HepG2 (cell line): Measurements from ENCODE around the gene SLC4A5. TPM values are rescaled to one million over a fixed set of nuclear protein-coding genes. Genes with fewer than 3 reads are reported as not detected.

Experiments used
- DRAP1 ChIP-seq: IDR thresholded peaks from 2 replicates; pipeline ENCODE4 v1.6.1; 2016; ENCODE audit warnings: missing genetic modification reagents, missing compliant biosample characterization
- FOXK1 ChIP-seq: sonication (generic); formaldehyde crosslinking; IDR thresholded peaks from 2 replicates; pipeline ENCODE4 v1.4.0; 2020; ENCODE audit warnings: low read depth, missing genetic modification reagents, borderline replicate concordance
- GLI4 ChIP-seq: sonication (generic); formaldehyde crosslinking; IDR thresholded peaks from 2 replicates; pipeline ENCODE4 v1.5.1; 2020; ENCODE audit warnings: missing genetic modification reagents, mild to moderate bottlenecking, moderate library complexity, borderline replicate concordance
- IRF2 ChIP-seq: IDR thresholded peaks from 2 replicates; pipeline ENCODE4 v1.6.1; 2018; ENCODE audit warnings: missing genetic modification reagents, missing compliant biosample characterization
- JARID2 ChIP-seq: sonication (generic); formaldehyde crosslinking; IDR thresholded peaks from 2 replicates; pipeline ENCODE4 v1.8.1; 2023; ENCODE audit warnings: missing genetic modification reagents, inconsistent platforms; ENCODE audit not compliant: insufficient replicate concordance
- KLF9 ChIP-seq: IDR thresholded peaks from 2 replicates; pipeline ENCODE4 v1.6.1; 2016; ENCODE audit warnings: low read depth
- MED1 ChIP-seq: sonication (generic); formaldehyde crosslinking; IDR thresholded peaks from 2 replicates; pipeline ENCODE4 v1.4.0; 2020; ENCODE audit warnings: missing genetic modification reagents
- NR1H2 ChIP-seq: sonication (generic); formaldehyde crosslinking; IDR thresholded peaks from 2 replicates; pipeline ENCODE4 v1.8.1; 2022; ENCODE audit warnings: low read depth, missing genetic modification reagents, borderline replicate concordance
- SMYD3 ChIP-seq: sonication (generic); formaldehyde crosslinking; IDR thresholded peaks from 2 replicates; pipeline ENCODE4 v1.8.1; 2023; ENCODE audit warnings: mild to moderate bottlenecking, missing genetic modification reagents
- SPEN ChIP-seq: sonication (generic); formaldehyde crosslinking; IDR thresholded peaks from 2 replicates; pipeline ENCODE4 v1.5.1; 2020; ENCODE audit warnings: low read depth, mild to moderate bottlenecking, missing genetic modification reagents
- STAT6 ChIP-seq: sonication (generic); formaldehyde crosslinking; IDR thresholded peaks from 2 replicates; pipeline ENCODE4 v1.4.0; 2020; ENCODE audit warnings: missing genetic modification reagents, mild to moderate bottlenecking, borderline replicate concordance
- TCF7 ChIP-seq: sonication (generic); IDR thresholded peaks from 2 replicates; pipeline ENCODE4 v1.6.1; 2016; ENCODE audit warnings: antibody characterized with exemption, low read depth
- TMF1 ChIP-seq: sonication (generic); formaldehyde crosslinking; IDR thresholded peaks from 2 replicates; pipeline ENCODE4 v1.8.1; 2022; ENCODE audit warnings: low read depth, missing genetic modification reagents
- ZBTB25 ChIP-seq: IDR thresholded peaks from 2 replicates; pipeline ENCODE4 v1.6.1; 2018; ENCODE audit warnings: missing genetic modification reagents
- ZBTB44 ChIP-seq: sonication (generic); formaldehyde crosslinking; IDR thresholded peaks from 2 replicates; pipeline ENCODE4 v1.4.0; 2020; ENCODE audit warnings: missing genetic modification reagents
- ZNF121 ChIP-seq: sonication (generic); formaldehyde crosslinking; IDR thresholded peaks from 2 replicates; pipeline ENCODE4 v1.5.0; 2020; ENCODE audit warnings: mild to moderate bottlenecking, missing genetic modification reagents
- ZNF34 ChIP-seq: sonication (generic); formaldehyde crosslinking; IDR thresholded peaks from 2 replicates; pipeline ENCODE4 v1.4.0; 2020; ENCODE audit warnings: mild to moderate bottlenecking, missing genetic modification reagents, borderline replicate concordance
- ZNF703 ChIP-seq: sonication (generic); formaldehyde crosslinking; IDR thresholded peaks from 2 replicates; pipeline ENCODE4 v1.5.1; 2020; ENCODE audit warnings: missing genetic modification reagents, mild to moderate bottlenecking, moderate library complexity, borderline replicate concordance
- polyA plus RNA-seq, 8 experiments: library from polyadenylated mRNA; depleted of rRNA in 3 of 8; stranded (reverse) in 7 of 8; unstranded in 1 of 8; fragments of >200 nt; fragmentation: Illumina TruSeq in 4 of 8; extraction: Trizol in 4 of 8; gene quantifications; 2 replicates each; pipeline versions ENCODE4 v1.2.1 to v1.2.3, GENCODE V29; 2011 to 2016; ENCODE audit warnings: low read depth in 4 of 8, missing spikeins in 1 of 8, mixed read lengths in 1 of 8; ENCODE audit not compliant: insufficient read depth in 1 of 8
- total RNA-seq, 5 experiments: library from RNA; depleted of rRNA; stranded (reverse); fragments of >200 nt; fragmentation: Illumina TruSeq; extraction: Trizol; gene quantifications; 2 replicates each; pipeline ENCODE4 v1.2.3, GENCODE V29; 2016; ENCODE audit warnings: low read depth in 1 of 5
- TF ChIP-seq, protein P1 (sequence below): sonication (generic); formaldehyde crosslinking; IDR thresholded peaks from 2 replicates; pipeline ENCODE4 v1.5.1; 2020; ENCODE audit warnings: mild to moderate bottlenecking, moderate library complexity, missing genetic modification reagents
- TF ChIP-seq, protein P2 (sequence below): sonication (generic); formaldehyde crosslinking; IDR thresholded peaks from 2 replicates; pipeline ENCODE4 v1.8.1; 2023; ENCODE audit warnings: mild to moderate bottlenecking, moderate library complexity, missing genetic modification reagents

SLC4A5 gene
- total and polyA plus RNA-seq, 2 of the 13 experiments (the other 11 are each of a cell fraction or from before 2014, with no cell fraction given): 0.50 TPM; not detected in 1

- TF ChIP-seq MED1 (CRISPR knock-in tag) (peak; percentile 56), JARID2 (CRISPR knock-in tag) (peak; percentile 38), SPEN (peak; percentile 65; the same call in 1 of the 2 replicates), ZNF121 (0 out of 2 replicates have a peak, but pooled peaks have one; percentile 37), NR1H2 (CRISPR knock-in tag) (peak; percentile 80; the same call in 1 of the 2 replicates), FOXK1 (peak; percentile 50; the same call in 1 of the 2 replicates), GLI4 (CRISPR knock-in tag) (peak; percentile 92; the same call in 1 of the 2 replicates), DRAP1 (CRISPR knock-in tag) (peak; percentile 100), TMF1 (CRISPR knock-in tag) (peak; percentile 39; the same call in 1 of the 2 replicates), STAT6 (CRISPR knock-in tag) (no peak; the same call in 1 of the 2 replicates), ZBTB25 (CRISPR knock-in tag) (peak; percentile 74), SMYD3 (CRISPR knock-in tag) (no peak; the same call in 1 of the 2 replicates), ZNF703 (CRISPR knock-in tag) (peak; percentile 38; the same call in 1 of the 2 replicates), KLF9 (CRISPR knock-in tag) (no peak), ZNF34 (CRISPR knock-in tag) (peak; percentile 99), ZBTB44 (peak; percentile 87), TCF7 (no peak), IRF2 (peak; percentile 60; the same call in 1 of the 2 replicates)
- TF ChIP-seq, protein P1, sequence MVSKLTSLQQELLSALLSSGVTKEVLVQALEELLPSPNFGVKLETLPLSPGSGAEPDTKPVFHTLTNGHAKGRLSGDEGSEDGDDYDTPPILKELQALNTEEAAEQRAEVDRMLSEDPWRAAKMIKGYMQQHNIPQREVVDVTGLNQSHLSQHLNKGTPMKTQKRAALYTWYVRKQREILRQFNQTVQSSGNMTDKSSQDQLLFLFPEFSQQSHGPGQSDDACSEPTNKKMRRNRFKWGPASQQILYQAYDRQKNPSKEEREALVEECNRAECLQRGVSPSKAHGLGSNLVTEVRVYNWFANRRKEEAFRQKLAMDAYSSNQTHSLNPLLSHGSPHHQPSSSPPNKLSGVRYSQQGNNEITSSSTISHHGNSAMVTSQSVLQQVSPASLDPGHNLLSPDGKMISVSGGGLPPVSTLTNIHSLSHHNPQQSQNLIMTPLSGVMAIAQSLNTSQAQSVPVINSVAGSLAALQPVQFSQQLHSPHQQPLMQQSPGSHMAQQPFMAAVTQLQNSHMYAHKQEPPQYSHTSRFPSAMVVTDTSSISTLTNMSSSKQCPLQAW (CRISPR knock-in tag): no peak
- TF ChIP-seq, protein P2, sequence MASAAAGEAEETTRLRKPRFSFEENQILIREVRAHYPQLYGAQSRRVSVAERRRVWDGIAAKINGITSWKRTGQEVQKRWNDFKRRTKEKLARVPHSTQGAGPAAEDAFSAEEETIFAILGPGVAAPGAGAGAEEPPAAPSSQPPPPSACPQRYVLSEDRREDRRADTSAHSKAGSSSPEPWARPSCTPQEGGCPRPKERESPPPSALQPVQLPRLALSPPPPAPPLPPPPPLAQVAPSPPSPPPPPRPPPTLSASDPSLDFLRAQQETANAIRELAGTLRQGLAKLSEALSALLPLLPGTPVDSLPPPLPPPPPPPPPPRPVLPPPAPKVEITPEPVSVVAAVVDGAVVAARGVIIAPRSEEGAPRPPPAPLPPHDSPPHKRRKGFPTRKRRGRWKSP: peak; percentile 95
Measured at GRCh38 chr2:74198461-74199274, 144.5 kb downstream of the SLC4A5 start, which contains the start of gene MTHFD2 (continued).
